Amygdala (tissue), 56 donors: Measurements from ENCODE around the gene KCNJ14.

Experiments used
- DNase-seq, 56 donors: peaks; one replicate each; lab custom pipeline; 2025; lab: John Stamatoyannopoulos, UW

Gene KCNJ14

GRCh38 chr19:48455171-48455907, at the start of gene KCNJ14:
KCNJ14 (plus strand) TSS chr19:48455574; CDS start chr19:48461725, 6,151 bp downstream.
- peak in 14 of 56 donors; percentile 7 to 61 (median 35) for DNase-seq

GRCh38 chr19:48405850-48406249, 49.5 kb upstream of the KCNJ14 start:
- DNase-seq, result no peak

- DNase-seq, result no peak
Measured at GRCh38 chr19:48413879-48414587, 41.3 kb upstream of the KCNJ14 start.

- peak in 22 of 56 donors; percentile 2 to 72 (median 27) for DNase-seq
Measured at GRCh38 chr19:48415395-48415794, 40.0 kb upstream of the KCNJ14 start.

GRCh38 chr19:48415806-48416221, 39.6 kb upstream of the KCNJ14 start:
- no peak for DNase-seq

GRCh38 chr19:48417421-48417820, 38.0 kb upstream of the KCNJ14 start:
- DNase-seq, result no peak

- no peak for DNase-seq
Measured at GRCh38 chr19:48418317-48419064, 36.9 kb upstream of the KCNJ14 start.

- peak in 22 of 56 donors; percentile 7 to 58 (median 24) for DNase-seq
Measured at GRCh38 chr19:48419158-48419920, 36.0 kb upstream of the KCNJ14 start.

GRCh38 chr19:48421548-48421947, 33.8 kb upstream of the KCNJ14 start:
- DNase-seq, result no peak

- peak in 3 of 56 donors; percentile 11 to 28 (median 14) for DNase-seq
Measured at GRCh38 chr19:48424694-48425219, 30.6 kb upstream of the KCNJ14 start.

GRCh38 chr19:48428670-48429069, 26.7 kb upstream of the KCNJ14 start:
- DNase-seq, result no peak

GRCh38 chr19:48433337-48433736, 22.0 kb upstream of the KCNJ14 start:
- no peak for DNase-seq

- DNase-seq, result no peak
Measured at GRCh38 chr19:48436586-48436985, 18.8 kb upstream of the KCNJ14 start.

GRCh38 chr19:48441360-48442050, 13.9 kb upstream of the KCNJ14 start:
- no peak for DNase-seq

- DNase-seq, result no peak
Measured at GRCh38 chr19:48442116-48443035, 13.0 kb upstream of the KCNJ14 start.

- DNase-seq, result peak in 1 of 56 donors; percentile 21
Measured at GRCh38 chr19:48443256-48443655, 12.1 kb upstream of the KCNJ14 start.

- DNase-seq, result no peak
Measured at GRCh38 chr19:48443731-48444128, 11.6 kb upstream of the KCNJ14 start.
